NCI-H2107 treated with DMSO at 0.1 percent for 48 hours (cell line): ENCODE data around the gene PSAPL1.

Source experiments
- DNase-seq: peaks from one replicate; lab custom pipeline; 2025; ENCODE audit not compliant: unreplicated experiment; lab: John Stamatoyannopoulos, UW

PSAPL1 gene

GRCh38 chr4:7419961-7420660 lies 14.6 kb downstream of the PSAPL1 start:
- no peak for DNase-seq

DNA sequence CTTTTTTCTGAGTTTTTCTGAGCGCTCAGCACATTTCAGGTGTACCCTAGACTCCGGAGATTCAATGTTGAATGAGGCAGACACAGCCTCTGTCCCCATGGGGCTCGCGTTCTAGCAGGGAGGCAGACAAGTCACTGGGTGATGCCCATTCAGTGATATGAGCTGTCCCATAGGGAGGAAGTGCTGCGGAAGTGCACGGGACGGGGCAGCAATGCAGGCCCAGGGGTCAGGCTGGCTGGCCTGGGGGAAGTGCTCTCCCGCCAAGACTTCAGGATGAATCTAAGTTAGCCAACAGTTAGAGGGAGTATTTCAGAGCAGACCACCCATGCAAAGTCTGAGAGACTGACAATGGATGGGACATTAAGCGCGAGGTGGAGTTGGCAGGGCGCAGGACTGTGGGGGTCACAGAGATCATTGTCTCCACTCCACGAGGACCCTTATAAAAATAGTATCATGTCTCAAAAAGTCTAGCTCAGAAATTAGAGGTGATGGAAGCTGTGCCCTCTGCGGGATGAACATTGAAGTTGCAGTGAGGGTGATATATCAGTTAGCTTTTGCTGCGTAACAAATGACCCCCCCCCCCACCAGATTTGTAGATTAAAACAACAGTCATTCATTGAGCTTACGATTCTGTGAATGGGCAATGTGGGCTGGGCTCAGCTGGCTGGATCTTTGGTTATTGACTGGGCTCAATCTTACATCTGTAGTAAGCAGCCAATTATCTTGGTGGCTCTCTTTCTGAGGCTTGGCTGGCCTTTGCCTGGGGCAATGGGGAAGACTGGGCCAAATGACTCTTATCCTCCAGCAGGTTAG lies 16.4 kb downstream of the PSAPL1 start:
- no peak for DNase-seq

GRCh38 chr4:7417639-7418038 lies 17.1 kb downstream of the PSAPL1 start:
- DNase-seq = no peak

DNA sequence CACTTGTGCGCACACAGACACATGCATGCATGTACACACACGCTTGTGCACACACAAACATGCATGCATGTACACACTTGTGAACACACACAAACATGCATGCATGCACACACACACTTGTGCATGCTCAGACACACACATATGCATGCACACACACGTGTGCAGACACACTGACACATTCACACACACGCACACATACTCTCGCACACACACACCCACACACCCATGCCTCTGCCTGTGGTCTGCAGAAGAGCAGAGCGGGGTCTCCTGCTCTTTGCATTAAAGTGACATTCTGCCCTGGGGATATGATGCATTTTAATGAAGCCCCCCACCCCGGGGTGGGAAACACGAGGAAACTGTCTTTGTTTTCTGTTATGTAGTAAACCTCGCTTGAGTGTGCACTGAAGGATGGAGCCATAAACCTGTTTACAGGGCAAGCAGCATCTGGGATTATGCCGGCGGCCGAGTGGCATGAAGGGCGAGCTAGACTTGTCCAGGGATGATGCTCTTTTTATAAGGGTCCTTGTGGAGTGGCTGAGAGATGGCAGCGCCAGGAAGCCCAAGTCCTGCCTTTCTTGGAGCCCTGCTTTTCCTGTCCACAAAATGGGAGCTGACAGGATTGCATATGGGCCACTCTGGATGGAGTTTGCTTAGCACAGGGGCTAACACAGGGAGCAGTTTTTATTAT lies 17.8 kb downstream of the PSAPL1 start:
- no peak for DNase-seq

DNA sequence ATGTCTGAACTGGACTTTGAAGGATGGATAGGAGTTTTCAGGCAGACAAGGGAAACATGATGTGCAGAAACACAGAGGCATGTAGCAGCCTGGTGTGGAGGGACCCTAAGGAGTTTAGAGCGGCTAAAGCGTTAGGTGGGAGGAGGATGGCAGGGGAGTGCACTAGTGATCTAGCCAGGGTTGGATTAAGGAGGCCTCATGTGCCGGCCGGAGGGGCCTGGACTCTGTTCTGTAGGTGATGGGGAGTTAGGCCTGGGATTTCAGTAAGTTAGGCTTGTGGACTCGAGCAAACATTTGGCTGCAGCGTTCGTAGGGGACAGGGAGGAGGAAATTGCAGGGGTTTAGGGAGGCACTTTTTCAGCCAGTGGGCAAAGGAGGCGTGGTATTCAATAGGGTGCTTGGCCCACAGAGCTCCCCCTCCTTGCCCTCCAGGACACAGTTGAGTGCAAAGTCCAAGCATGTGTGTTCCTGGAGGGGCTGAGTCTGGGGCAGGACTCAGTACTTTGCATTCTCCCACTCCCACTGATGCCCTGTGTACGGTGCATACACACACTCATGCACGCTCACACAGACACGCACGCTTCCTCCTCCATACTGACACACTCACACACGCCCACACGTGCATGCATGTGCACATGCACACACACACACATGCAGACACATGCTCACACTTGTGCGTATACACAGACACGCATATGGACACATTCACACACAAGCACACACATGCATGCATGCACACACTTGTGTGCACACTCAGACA lies 18.6 kb downstream of the PSAPL1 start:
- no peak for DNase-seq

DNA sequence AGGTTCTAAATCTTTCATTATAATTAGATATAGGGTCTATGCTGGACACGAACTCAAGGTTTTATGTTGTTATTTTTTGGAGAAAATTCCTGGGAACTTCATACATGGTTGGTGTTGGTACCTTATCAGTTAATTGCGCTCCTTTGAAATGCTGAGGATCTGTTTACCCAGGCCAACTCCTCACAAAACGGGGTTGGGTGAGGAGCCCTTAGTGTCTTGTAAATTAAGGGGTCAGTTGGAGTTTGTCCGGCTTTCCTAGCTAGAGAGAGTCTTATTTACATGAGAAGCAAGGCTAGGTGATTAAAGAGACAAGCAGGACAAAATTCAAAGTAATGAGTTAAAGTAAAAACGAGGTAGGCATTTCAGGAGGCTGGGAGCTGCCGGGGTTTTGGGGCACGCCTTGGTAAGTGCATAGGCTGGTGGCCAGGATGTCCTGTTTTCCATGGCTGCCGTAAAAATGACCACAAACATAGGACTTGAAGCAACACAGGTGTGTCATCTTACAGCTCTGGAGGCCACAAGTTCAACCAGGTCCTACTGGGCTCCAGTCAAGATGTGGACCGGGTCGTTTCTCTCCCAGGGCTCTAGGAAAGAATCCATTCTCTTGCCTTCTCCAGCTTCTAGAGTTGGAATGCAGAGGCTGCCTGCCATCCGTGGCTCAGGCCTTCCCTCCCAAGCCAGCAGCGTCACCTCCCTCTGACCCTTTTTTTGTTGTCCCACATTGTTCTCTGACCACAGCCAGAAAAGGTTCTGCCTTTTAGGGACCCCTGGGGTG lies 19.8 kb downstream of the PSAPL1 start:
- no peak for DNase-seq

- DNase-seq = no peak
These were observed 20.7 kb downstream of the PSAPL1 start for GRCh38 chr4:7414046-7414445.

DNA sequence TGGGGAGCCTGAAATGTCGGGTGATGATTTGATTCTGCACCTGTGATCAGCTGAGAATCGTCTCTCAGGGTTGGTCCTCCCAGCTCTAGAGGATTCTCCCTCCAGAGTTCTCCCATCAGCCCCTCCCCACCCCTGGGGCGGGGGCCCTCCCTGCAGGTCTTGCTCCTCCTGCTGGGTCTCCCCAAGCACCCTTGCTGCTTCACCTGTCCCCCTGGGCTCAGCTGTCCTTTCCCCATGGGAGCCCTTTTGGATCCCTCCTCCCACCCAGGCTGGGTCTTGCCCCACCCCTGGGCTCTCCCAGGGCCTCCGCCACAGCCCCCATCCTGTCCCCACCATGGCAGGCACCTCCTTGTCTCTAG lies 22.2 kb downstream of the PSAPL1 start:
- no peak for DNase-seq

DNA sequence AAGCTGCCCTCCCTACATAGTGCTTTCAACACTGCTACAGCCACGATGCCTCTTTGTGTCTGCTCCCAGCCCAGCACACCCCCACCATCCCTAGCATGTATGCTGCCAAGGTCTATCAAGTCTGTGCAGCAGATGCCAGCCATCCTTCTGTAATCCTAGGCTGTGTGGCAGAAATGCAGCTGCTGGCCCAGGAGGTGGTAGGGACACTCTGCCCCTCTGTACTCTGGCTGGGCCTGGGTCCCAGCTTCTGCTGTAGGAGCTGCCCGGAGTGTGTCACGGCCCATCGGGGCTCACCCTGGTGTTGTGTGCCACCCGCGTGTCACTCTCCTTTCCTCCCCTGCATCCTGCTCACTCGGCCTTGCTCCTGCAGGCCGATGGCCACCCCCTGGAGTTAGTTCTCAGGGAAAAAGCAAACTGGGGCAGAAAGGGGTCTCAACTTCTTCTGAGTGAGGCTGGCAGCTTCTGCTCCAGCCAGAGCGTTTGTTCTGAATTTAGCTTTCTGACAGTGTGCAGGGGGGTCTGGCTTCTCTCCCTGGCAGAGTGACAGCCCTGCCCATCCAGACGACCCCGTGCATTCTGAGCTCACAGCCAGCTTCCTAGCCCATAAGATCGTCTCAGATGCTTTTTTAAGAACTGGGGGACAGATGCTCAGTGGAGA lies 22.7 kb downstream of the PSAPL1 start:
- DNase-seq = no peak

DNA sequence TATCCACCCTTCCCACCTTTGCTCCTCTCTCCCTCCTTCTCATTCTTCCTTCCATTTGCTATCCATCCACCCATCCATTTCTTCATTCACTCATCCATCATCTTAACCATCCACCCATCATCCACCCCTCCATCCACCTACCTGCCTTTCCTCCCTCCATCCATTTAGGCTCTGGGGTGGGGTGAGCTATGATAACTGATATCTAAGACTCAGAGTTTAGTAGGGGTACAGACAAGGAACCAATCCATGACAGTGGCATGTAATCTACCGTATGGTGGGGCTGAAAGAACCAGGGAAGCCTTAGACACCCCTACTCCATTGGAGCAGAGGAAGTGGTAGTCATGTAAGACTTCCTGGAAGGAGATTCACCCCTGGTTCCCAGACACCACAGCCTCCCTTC lies 23.2 kb downstream of the PSAPL1 start:
- DNase-seq = no peak

GRCh38 chr4:7410446-7410845 lies 24.3 kb downstream of the PSAPL1 start:
- no peak for DNase-seq

DNA sequence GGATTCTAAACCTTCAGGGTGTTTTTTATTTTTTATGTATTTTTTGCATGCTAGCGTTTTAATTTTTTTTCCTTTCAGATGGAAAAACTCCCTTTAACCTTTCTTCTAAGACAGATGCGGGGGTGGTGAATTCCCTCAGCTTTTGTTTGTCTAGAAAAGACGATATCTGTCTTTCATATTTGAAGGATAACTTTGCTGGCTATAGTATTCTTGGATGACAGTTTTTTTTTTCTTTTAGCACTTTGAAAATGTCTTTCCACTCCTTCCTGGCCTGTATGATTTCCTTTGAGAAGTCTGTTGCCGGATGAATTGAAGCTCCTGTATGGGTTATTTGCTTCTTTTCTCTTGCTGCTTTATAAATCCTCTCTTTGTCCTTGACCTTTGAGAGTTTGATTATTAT lies 26.6 kb downstream of the PSAPL1 start:
- no peak for DNase-seq

- DNase-seq = no peak
These were observed 31.7 kb downstream of the PSAPL1 start for GRCh38 chr4:7403001-7403400.

GRCh38 chr4:7402526-7402925 lies 32.2 kb downstream of the PSAPL1 start:
- DNase-seq = no peak

DNA sequence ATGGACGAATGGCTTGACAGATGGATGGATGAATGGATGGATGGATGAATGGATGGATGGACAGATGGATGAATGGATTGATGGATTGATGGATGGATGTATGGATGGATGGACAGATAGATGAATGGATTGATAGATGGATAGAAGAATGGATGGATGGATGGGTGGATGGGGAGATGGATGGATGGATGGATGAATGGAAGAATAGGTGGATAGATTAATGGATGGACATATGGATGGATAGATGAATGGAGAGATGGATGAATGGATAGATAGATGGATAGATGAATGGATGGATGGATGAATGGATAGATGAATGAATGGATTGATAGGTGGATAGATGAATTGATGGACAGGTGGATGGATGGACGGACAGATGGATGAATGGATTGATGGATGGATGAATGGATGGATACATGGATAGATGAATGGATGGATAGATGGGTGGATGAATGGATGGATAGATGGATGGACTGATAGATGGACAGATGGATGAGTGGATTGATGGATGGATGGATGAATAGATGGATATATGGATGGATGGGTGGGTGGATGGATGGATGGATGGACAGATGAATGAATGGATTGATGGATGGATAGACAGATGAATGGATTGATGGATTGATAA lies 33.9 kb downstream of the PSAPL1 start:
- no peak for DNase-seq

GRCh38 chr4:7399440-7400234 lies 35.1 kb downstream of the PSAPL1 start:
- no peak for DNase-seq

- no peak for DNase-seq
These were observed 35.8 kb downstream of the PSAPL1 start for GRCh38 chr4:7398788-7399439.

GRCh38 chr4:7398104-7398423 lies 36.7 kb downstream of the PSAPL1 start:
- DNase-seq = peak; percentile 88
